Hepatocyte (in vitro differentiated cells): Measurements from ENCODE around the gene RRP12.

ENCODE experiments used
- CTCF ChIP-seq: fragments of 200-600 bp; sonication (generic); IDR thresholded peaks from 2 replicates; pipeline ENCODE4 v1.5.1; 2016; ENCODE audit warnings: antibody characterized with exemption, mild to moderate bottlenecking; ENCODE audit not compliant: poor library complexity
- EZH2 ChIP-seq: fragments of 200-600 bp; sonication (generic); IDR thresholded peaks from 2 replicates; pipeline ENCODE4 v1.6.1; 2016; ENCODE audit warnings: antibody characterized with exemption, mild to moderate bottlenecking, borderline replicate concordance
- EZH2phosphoT487 ChIP-seq: fragments of 200-600 bp; sonication (generic); IDR thresholded peaks from one replicate; pipeline ENCODE4 v1.6.1; 2018; ENCODE audit warnings: antibody characterized with exemption, mild to moderate bottlenecking, low read depth, moderate library complexity; ENCODE audit not compliant: unreplicated experiment, severe bottlenecking

GRCh38 chr10:97445357-97445721 lies 44.2 kb upstream of the RRP12 start:
- TF ChIP-seq EZH2 (no peak), CTCF (no peak), EZH2phosphoT487 (no peak)
